HCT116 (cell line): Measurements from ENCODE around the gene OBSCN. TPM values are rescaled to one million over a fixed set of nuclear protein-coding genes. Genes with fewer than 3 reads are reported as not detected.

Source experiments
- ATAC-seq: fragments of 200-7000 bp; cut with Tn5 transposase; 2 replicates; pipeline ENCODE4 v1.9.1; 2020; ENCODE audit warnings: mild to moderate bottlenecking, moderate library complexity
- BruUV-seq: library from RNA; stranded (reverse); fragments of 400-500 nt; replicated peaks from 2 replicates; lab custom pipeline; 2021; lab: Mats Ljungman, UMichigan
- CTCF ChIA-PET: fragments of 300-600 bp; sonication (Branson Sonifier 250); formaldehyde crosslinking; loops from one replicate; lab custom pipeline; 2021; ENCODE audit warnings: antibody characterized with exemption; lab: Charles Lee
- POLR2A ChIA-PET: fragments of 300-600, 350-600 bp; sonication (Branson Sonifier 250); formaldehyde crosslinking; loops from one replicate; lab custom pipeline; 2021; ENCODE audit warnings: antibody characterized with exemption; lab: Charles Lee
- RAD21 ChIA-PET, 2 experiments: fragments of 300-600 bp; sonication (Branson Sonifier 250); formaldehyde crosslinking; loops; one replicate each; lab custom pipeline; 2023; ENCODE audit warnings: low total read pairs in 2 of 2; ENCODE audit not compliant: uncharacterized antibody in 2 of 2, unreplicated experiment in 2 of 2, low non-redundant PET in 1 of 2; lab: Charles Lee
- DNase-seq: peaks from one replicate; pipeline ENCODE4 v3.0.0-alpha.2; 2010; ENCODE audit warnings: low read depth, low spot score
- H2AFZ ChIP-seq: fragments of 200-600 bp; shearing (Covaris generic), sonication (generic); 2 replicates; pipeline ENCODE4 v1.6.1; 2017; ENCODE audit warnings: low read depth, mixed run types, mixed read lengths, antibody characterized with exemption, low read length; ENCODE audit not compliant: poor library complexity, severe bottlenecking
- H3K27ac ChIP-seq: 2 replicates; pipeline ENCODE4 v1.5.1; 2012; ENCODE audit warnings: low read depth, low read length
- H3K27me3 ChIP-seq: fragments of 200-600 bp; sonication (generic); 2 replicates; pipeline ENCODE4 v1.6.1; 2016; ENCODE audit warnings: mixed run types, low read length, mixed read lengths; ENCODE audit not compliant: insufficient read depth
- H3K36me3 ChIP-seq, 2 experiments: fragments of 200-500 bp in 1 of 2; fragments of 200-600 bp in 1 of 2; sonication (Bioruptor generic) in 1 of 2; sonication (generic) in 1 of 2; 2 replicates each; pipeline versions ENCODE4 v1.5.1 to v1.6.1; 2014 to 2016; ENCODE audit warnings: low read length in 2 of 2, inconsistent platforms in 1 of 2, mixed read lengths in 1 of 2, mixed run types in 1 of 2; ENCODE audit not compliant: insufficient read depth in 2 of 2, control insufficient read depth in 1 of 2
- H3K4me1 ChIP-seq, 2 experiments: fragments of 200-600 bp in 1 of 2; sonication (generic) in 1 of 2; 2 replicates each; pipeline versions ENCODE4 v1.5.1 to v1.6.1; 2012 to 2017; ENCODE audit warnings: low read length in 2 of 2, inconsistent platforms in 1 of 2, mild to moderate bottlenecking in 1 of 2, mixed read lengths in 1 of 2, mixed run types in 1 of 2, moderate library complexity in 1 of 2; ENCODE audit not compliant: insufficient read depth in 2 of 2, control insufficient read depth in 1 of 2
- H3K4me2 ChIP-seq: fragments of 200-600 bp; sonication (generic); 2 replicates; pipeline ENCODE4 v1.6.1; 2017; ENCODE audit warnings: mixed run types, low read length, mixed read lengths
- H3K4me3 ChIP-seq, 2 experiments: fragments of 200-600 bp in 1 of 2; sonication (generic) in 1 of 2; replicated peaks in 1 of 2; 2 replicates each; pipeline ENCODE4 v1.5.1; 2011 to 2016; ENCODE audit warnings: low read length in 2 of 2, control low read depth in 1 of 2, low read depth in 1 of 2, mild to moderate bottlenecking in 1 of 2, mixed read lengths in 1 of 2, mixed run types in 1 of 2
- H3K79me2 ChIP-seq: fragments of 200-600 bp; sonication (generic); 2 replicates; pipeline ENCODE4 v1.6.1; 2017; ENCODE audit warnings: mild to moderate bottlenecking, mixed run types, low read length, moderate library complexity, mixed read lengths; ENCODE audit not compliant: insufficient read depth
- H3K9ac ChIP-seq: fragments of 200-600 bp; sonication (generic); 2 replicates; pipeline ENCODE4 v1.6.1; 2016; ENCODE audit warnings: low read length, mixed read lengths
- H3K9me2 ChIP-seq: fragments of 200-600 bp; sonication (generic), shearing (Covaris generic); 2 replicates; pipeline ENCODE4 v1.6.1; 2017; ENCODE audit warnings: mixed run types, mild to moderate bottlenecking, moderate library complexity; ENCODE audit not compliant: insufficient read depth
- H3K9me3 ChIP-seq, 2 experiments: fragments of 200-500 bp in 1 of 2; fragments of 200-600 bp in 1 of 2; sonication (Bioruptor generic) in 1 of 2; sonication (generic) in 1 of 2; 2 replicates each; pipeline ENCODE4 v1.6.1; 2014 to 2017; ENCODE audit warnings: low read length in 2 of 2, mixed read lengths in 2 of 2, inconsistent platforms in 1 of 2, low read depth in 1 of 2, mild to moderate bottlenecking in 1 of 2, mixed run types in 1 of 2, moderate library complexity in 1 of 2; ENCODE audit not compliant: control insufficient read depth in 1 of 2, insufficient read depth in 1 of 2
- H4K20me1 ChIP-seq: fragments of 200-600 bp; sonication (generic), shearing (Covaris generic); 2 replicates; pipeline ENCODE4 v1.6.1; 2017; ENCODE audit warnings: mixed run types, mild to moderate bottlenecking, moderate library complexity; ENCODE audit not compliant: insufficient read depth
- CEBPB ChIP-seq: IDR thresholded peaks from 2 replicates; pipeline ENCODE4 v1.6.1; 2012; ENCODE audit warnings: low read depth
- ELF1 ChIP-seq: IDR thresholded peaks from 2 replicates; pipeline ENCODE4 v1.6.1; 2012; ENCODE audit warnings: low read depth, borderline replicate concordance
- FOSL1 ChIP-seq: IDR thresholded peaks from 2 replicates; pipeline ENCODE4 v1.6.1; 2012; ENCODE audit warnings: low read depth
- JUND ChIP-seq: IDR thresholded peaks from 2 replicates; pipeline ENCODE4 v1.6.1; 2012
- RAD21 ChIP-seq: IDR thresholded peaks from 2 replicates; pipeline ENCODE4 v1.6.1; 2012; ENCODE audit warnings: low read depth, mild to moderate bottlenecking
- SP1 ChIP-seq: IDR thresholded peaks from 2 replicates; pipeline ENCODE4 v1.6.1; 2012; ENCODE audit warnings: low read depth
- TCF7L2 ChIP-seq: IDR thresholded peaks from 2 replicates; pipeline ENCODE4 v1.7.0; 2011; ENCODE audit warnings: borderline replicate concordance, inconsistent platforms; ENCODE audit not compliant: insufficient read depth, insufficient read length; ENCODE audit errors: extremely low read depth
- ZNF274 ChIP-seq: fragments of 200-500 bp; sonication (Bioruptor generic); IDR thresholded peaks from 2 replicates; pipeline ENCODE4 v1.6.1; 2014; ENCODE audit warnings: mild to moderate bottlenecking, low read depth, low read length, inconsistent platforms
- intact Hi-C: fragments of 100-400 bp; cut with micrococcal nuclease; formaldehyde crosslinking; loops from 2 replicates; pipeline ENCODE4 v1.10.0; 2022
- total RNA-seq: library from RNA; stranded (reverse); gene quantifications from one replicate; pipeline ENCODE4 v1.2.1, GENCODE V29; 2021; ENCODE audit not compliant: unreplicated experiment
- TF ChIP-seq, protein P1 (sequence below): IDR thresholded peaks from 2 replicates; pipeline ENCODE4 v1.6.1; 2012
- TF ChIP-seq, protein P2 (sequence below): IDR thresholded peaks from 2 replicates; pipeline ENCODE4 v1.6.1; 2012
- TF ChIP-seq, protein P3 (sequence below), 3 experiments: fragments of 200-600 bp in 1 of 3; sonication (generic) in 1 of 3; IDR thresholded peaks in 2 of 3; conservative IDR thresholded peaks in 1 of 3; 2 replicates each; pipeline ENCODE4 v1.5.1; 2012 to 2017; ENCODE audit warnings: low read depth in 2 of 3, low read length in 2 of 3, antibody characterized with exemption in 1 of 3, borderline replicate concordance in 1 of 3, control low read depth in 1 of 3, mild to moderate bottlenecking in 1 of 3, mixed read lengths in 1 of 3, mixed run types in 1 of 3, moderate library complexity in 1 of 3; ENCODE audit not compliant: insufficient read depth in 1 of 3

The OBSCN gene
- total RNA-seq, 1 experiment from 2014 or later, result 16.6 TPM

DNA sequence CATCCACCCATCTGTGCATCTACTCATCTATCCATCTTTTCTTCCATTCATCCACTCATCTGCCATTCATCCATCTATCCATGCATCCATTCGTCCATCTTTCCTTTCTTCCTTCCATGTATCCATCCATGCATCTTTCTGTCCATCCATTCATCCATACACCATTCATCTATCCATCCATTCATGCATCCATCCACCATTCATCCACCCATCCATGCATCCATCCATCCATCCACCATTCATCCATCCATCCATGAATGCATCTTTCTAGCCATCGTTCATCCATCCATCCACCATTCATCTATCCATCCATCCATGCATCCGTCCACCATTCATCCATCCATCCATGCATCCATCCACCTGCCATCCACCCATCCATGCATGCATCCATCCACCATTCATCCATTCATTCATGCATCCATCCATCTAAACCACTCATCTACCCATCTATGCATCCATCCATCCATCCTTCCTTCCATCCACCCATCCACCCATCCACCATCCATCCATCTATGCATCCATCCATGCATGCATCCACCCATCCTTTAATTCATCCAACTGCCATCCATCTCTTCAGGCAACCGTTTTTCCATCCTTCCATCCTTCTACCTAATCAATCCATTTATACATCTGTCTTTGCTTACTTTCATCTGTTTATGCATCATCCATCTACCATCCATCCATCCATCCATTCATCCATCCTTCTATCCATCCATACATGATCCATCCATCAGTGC is 111.7 kb downstream of the OBSCN start:
- H3K4me2 ChIP-seq, result no peak overlapping the region
- ChIA-PET CTCF (no interaction called here), POLR2A (no interaction called here), RAD21 (no interaction called here)
- no peaks in the 10 kb centered on the region for H3K27me3 ChIP-seq
- intact Hi-C loops, result no loop called here
- no peak for ATAC-seq
- no TSS peak for BruUV-seq
- H3K4me3 ChIP-seq, result no peak overlapping the region
- no peaks in the 10 kb centered on the region for H4K20me1 ChIP-seq
- no peaks in the 10 kb centered on the region for H3K79me2 ChIP-seq
- no peak overlapping the region for H3K9ac ChIP-seq
- no peaks in the 10 kb centered on the region for H3K9me2 ChIP-seq
- no peak overlapping the region for H3K27ac ChIP-seq
- TF ChIP-seq RAD21 (no peak), SP1 (no peak), CEBPB (no peak), FOSL1 (no peak), ELF1 (no peak), JUND (no peak), ZNF274 (no peak), TCF7L2 (no peak)
- TF ChIP-seq, protein P1, sequence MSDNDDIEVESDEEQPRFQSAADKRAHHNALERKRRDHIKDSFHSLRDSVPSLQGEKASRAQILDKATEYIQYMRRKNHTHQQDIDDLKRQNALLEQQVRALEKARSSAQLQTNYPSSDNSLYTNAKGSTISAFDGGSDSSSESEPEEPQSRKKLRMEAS, result no peak
- TF ChIP-seq, protein P2, sequence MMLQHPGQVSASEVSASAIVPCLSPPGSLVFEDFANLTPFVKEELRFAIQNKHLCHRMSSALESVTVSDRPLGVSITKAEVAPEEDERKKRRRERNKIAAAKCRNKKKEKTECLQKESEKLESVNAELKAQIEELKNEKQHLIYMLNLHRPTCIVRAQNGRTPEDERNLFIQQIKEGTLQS, result no peak
- TF ChIP-seq, protein P3, sequence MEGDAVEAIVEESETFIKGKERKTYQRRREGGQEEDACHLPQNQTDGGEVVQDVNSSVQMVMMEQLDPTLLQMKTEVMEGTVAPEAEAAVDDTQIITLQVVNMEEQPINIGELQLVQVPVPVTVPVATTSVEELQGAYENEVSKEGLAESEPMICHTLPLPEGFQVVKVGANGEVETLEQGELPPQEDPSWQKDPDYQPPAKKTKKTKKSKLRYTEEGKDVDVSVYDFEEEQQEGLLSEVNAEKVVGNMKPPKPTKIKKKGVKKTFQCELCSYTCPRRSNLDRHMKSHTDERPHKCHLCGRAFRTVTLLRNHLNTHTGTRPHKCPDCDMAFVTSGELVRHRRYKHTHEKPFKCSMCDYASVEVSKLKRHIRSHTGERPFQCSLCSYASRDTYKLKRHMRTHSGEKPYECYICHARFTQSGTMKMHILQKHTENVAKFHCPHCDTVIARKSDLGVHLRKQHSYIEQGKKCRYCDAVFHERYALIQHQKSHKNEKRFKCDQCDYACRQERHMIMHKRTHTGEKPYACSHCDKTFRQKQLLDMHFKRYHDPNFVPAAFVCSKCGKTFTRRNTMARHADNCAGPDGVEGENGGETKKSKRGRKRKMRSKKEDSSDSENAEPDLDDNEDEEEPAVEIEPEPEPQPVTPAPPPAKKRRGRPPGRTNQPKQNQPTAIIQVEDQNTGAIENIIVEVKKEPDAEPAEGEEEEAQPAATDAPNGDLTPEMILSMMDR (IDR thresholded peaks at IDR 0.05 in 2 of 3, conservative IDR thresholded peaks at IDR 0.05 in 1 of 3; ENCODE audit: borderline replicate concordance in 1 of 3, insufficient read depth in 1 of 3, low read depth in 2 of 3, low read length in 2 of 3), result no peak
- no peak overlapping the region for H2AFZ ChIP-seq
- H3K9me3 ChIP-seq, result no peaks in the 10 kb centered on the region; a peak in 1 of 4 replicates
- no peaks in the 10 kb centered on the region for H3K36me3 ChIP-seq
- H3K4me1 ChIP-seq, result no peaks in the 10 kb centered on the region
- DNase-seq, result no peak
